Choroid plexus epithelial cell (primary cell): ENCODE results near the gene INPP5A.
A peak's percentile ranks its signal among the peaks of the same experiment; 100 is the strongest.

Experiments
- DNase-seq: peaks from one replicate; pipeline ENCODE4 v3.0.0-alpha.2; 2010; ENCODE audit warnings: low read depth
- H3K4me3 ChIP-seq: 2 replicates; pipeline ENCODE4 v1.5.1; 2011; ENCODE audit warnings: low read depth, mild to moderate bottlenecking, control low read depth, low read length, moderate library complexity
- CTCF ChIP-seq: conservative IDR thresholded peaks from 2 replicates; pipeline ENCODE4 v1.5.1; 2011; ENCODE audit warnings: low read depth, mild to moderate bottlenecking, control low read depth, inconsistent platforms, low read length, moderate library complexity

INPP5A gene

GRCh38 chr10:132712291-132712690, 174.7 kb downstream of the INPP5A start:
- no peak overlapping the region for H3K4me3 ChIP-seq
- DNase-seq, result no peak
- no peak for TF ChIP-seq CTCF

GRCh38 chr10:132712743-132713142, 175.2 kb downstream of the INPP5A start:
- TF ChIP-seq CTCF, result no peak
- no peak overlapping the region for H3K4me3 ChIP-seq
- DNase-seq, result no peak

- no peak for TF ChIP-seq CTCF
- no peak for DNase-seq
- peak overlapping the region; percentile 17 for H3K4me3 ChIP-seq
These were observed 176.0 kb downstream of the INPP5A start for GRCh38 chr10:132713421-132714095.

- peak overlapping the region; percentile 30 for H3K4me3 ChIP-seq
- TF ChIP-seq CTCF, result no peak
- peak; percentile 14 for DNase-seq
These were observed 176.8 kb downstream of the INPP5A start for GRCh38 chr10:132714096-132714985.

- H3K4me3 ChIP-seq, result no peak overlapping the region
- DNase-seq, result no peak
- no peak for TF ChIP-seq CTCF
These were observed 177.6 kb downstream of the INPP5A start for GRCh38 chr10:132714986-132715775.

- no peak overlapping the region for H3K4me3 ChIP-seq
- TF ChIP-seq CTCF, result no peak
- DNase-seq, result no peak
These were observed 178.4 kb downstream of the INPP5A start for GRCh38 chr10:132715776-132716680.
